ENCODE data around the gene CELF1. TPM values are rescaled to one million over a fixed set of nuclear protein-coding genes. Genes with fewer than 3 reads are reported as not detected.
"Not testable (repeated sequence)": the region's sequence is repeated elsewhere in the genome, so short reads cannot be mapped to it uniquely, and the experiment has no call there.

Gene CELF1
- total RNA-seq, 1 donor from 2014 or later, result 180 TPM

- H3K4me3 Mint-ChIP-seq, result no peak overlapping the region
- no peaks in the 10 kb centered on the region for H3K36me3 Mint-ChIP-seq (ENCODE audit: low read depth)
- H3K9me3 Mint-ChIP-seq, result no peaks in the 10 kb centered on the region
- DNase-seq (ENCODE audit: low read depth, low spot score), result no peak
- H3K27ac Mint-ChIP-seq (ENCODE audit: unreplicated experiment), result peak overlapping the region; percentile 27
- H3K4me1 Mint-ChIP-seq, result peaks cover 40% of the 10 kb centered on the region
- no peaks in the 10 kb centered on the region for H3K27me3 Mint-ChIP-seq (ENCODE audit: low read depth)
- no peak for TF ChIP-seq CTCF (conservative IDR thresholded peaks at IDR 0.05)
These were observed 18.2 kb downstream of the CELF1 start for GRCh38 chr11:47534704-47535251.

GRCh38 chr11:47533690-47534151 is 19.2 kb downstream of the CELF1 start:
- peaks cover 31% of the 10 kb centered on the region for H3K4me1 Mint-ChIP-seq
- H3K36me3 Mint-ChIP-seq (ENCODE audit: low read depth), result no peaks in the 10 kb centered on the region
- no peak overlapping the region for H3K4me3 Mint-ChIP-seq
- H3K27me3 Mint-ChIP-seq (ENCODE audit: low read depth), result no peaks in the 10 kb centered on the region
- DNase-seq (ENCODE audit: low read depth, low spot score), result no peak
- H3K9me3 Mint-ChIP-seq, result no peaks in the 10 kb centered on the region
- no peak for TF ChIP-seq CTCF (conservative IDR thresholded peaks at IDR 0.05)
- H3K27ac Mint-ChIP-seq (ENCODE audit: unreplicated experiment), result no peak overlapping the region

- Mint-ChIP-seq H3K27ac (ENCODE audit: unreplicated experiment) (no peak overlapping the region), H3K36me3 (ENCODE audit: low read depth) (no peaks in the 10 kb centered on the region), H3K27me3 (ENCODE audit: low read depth) (no peaks in the 10 kb centered on the region), H3K4me3 (peak overlapping the region; percentile 12), H3K4me1 (peaks cover 28% of the 10 kb centered on the region), H3K9me3 (no peaks in the 10 kb centered on the region)
- no peak for DNase-seq (ENCODE audit: low read depth, low spot score)
- TF ChIP-seq CTCF (conservative IDR thresholded peaks at IDR 0.05), result no peak
These were observed 20.2 kb downstream of the CELF1 start for GRCh38 chr11:47532597-47533213.

- Mint-ChIP-seq H3K4me3 (no peak overlapping the region), H3K27me3 (ENCODE audit: low read depth) (no peaks in the 10 kb centered on the region), H3K4me1 (peaks cover 28% of the 10 kb centered on the region), H3K27ac (ENCODE audit: unreplicated experiment) (no peak overlapping the region), H3K36me3 (ENCODE audit: low read depth) (no peaks in the 10 kb centered on the region), H3K9me3 (no peaks in the 10 kb centered on the region)
- no peak for TF ChIP-seq CTCF (conservative IDR thresholded peaks at IDR 0.05)
- no peak for DNase-seq (ENCODE audit: low read depth, low spot score)
These were observed 21.3 kb downstream of the CELF1 start for GRCh38 chr11:47531666-47532065.

GRCh38 chr11:47530721-47531120 is 22.2 kb downstream of the CELF1 start:
- peaks cover 29% of the 10 kb centered on the region for H3K4me1 Mint-ChIP-seq
- H3K36me3 Mint-ChIP-seq (ENCODE audit: low read depth); DNase-seq (ENCODE audit: low read depth, low spot score); H3K9me3 Mint-ChIP-seq; H3K4me3 Mint-ChIP-seq; H3K27me3 Mint-ChIP-seq (ENCODE audit: low read depth); H3K27ac Mint-ChIP-seq (ENCODE audit: unreplicated experiment): not testable (repeated sequence)

- Mint-ChIP-seq H3K27me3 (ENCODE audit: low read depth) (no peaks in the 10 kb centered on the region), H3K27ac (ENCODE audit: unreplicated experiment) (no peak overlapping the region), H3K9me3 (no peaks in the 10 kb centered on the region), H3K4me3 (no peak overlapping the region), H3K4me1 (peaks cover 33% of the 10 kb centered on the region), H3K36me3 (ENCODE audit: low read depth) (no peaks in the 10 kb centered on the region)
- no peak for DNase-seq (ENCODE audit: low read depth, low spot score)
- no peak for TF ChIP-seq CTCF (conservative IDR thresholded peaks at IDR 0.05)
These were observed 23.0 kb downstream of the CELF1 start for GRCh38 chr11:47529951-47530350.
